ENCODE results near the gene PDCL2. TPM values are rescaled to one million over a fixed set of nuclear protein-coding genes. Genes with fewer than 3 reads are reported as not detected.

PDCL2 gene
- total and polyA plus RNA-seq, 9 of the 15 experiments (the other 6 are each of a cell fraction or from before 2014, with no cell fraction given), result 0.62 to 2.5 (median 1.2) TPM

DNA sequence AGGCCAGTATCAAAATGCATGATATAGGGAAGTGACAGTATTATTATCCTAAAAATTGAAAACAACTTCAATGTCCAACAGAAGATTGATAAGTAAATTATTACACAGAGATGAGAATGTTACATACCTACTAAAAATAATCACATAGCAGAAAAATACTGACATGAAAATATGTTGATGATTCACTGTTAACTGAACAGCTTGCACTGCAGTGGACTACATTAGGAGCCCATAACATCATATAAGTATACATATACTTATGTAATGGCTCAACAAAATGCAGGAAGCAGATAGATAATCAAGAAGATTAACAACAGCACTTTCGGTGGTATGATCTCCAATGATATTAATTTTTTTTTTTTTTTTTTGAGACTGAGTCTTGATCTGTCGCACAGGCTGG is 52.4 kb downstream of the PDCL2 start (continued):
- TF ChIP-seq, protein P1, sequence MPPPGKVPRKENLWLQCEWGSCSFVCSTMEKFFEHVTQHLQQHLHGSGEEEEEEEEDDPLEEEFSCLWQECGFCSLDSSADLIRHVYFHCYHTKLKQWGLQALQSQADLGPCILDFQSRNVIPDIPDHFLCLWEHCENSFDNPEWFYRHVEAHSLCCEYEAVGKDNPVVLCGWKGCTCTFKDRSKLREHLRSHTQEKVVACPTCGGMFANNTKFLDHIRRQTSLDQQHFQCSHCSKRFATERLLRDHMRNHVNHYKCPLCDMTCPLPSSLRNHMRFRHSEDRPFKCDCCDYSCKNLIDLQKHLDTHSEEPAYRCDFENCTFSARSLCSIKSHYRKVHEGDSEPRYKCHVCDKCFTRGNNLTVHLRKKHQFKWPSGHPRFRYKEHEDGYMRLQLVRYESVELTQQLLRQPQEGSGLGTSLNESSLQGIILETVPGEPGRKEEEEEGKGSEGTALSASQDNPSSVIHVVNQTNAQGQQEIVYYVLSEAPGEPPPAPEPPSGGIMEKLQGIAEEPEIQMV (tag; conservative IDR thresholded peaks at IDR 0.05; ENCODE audit: low read depth), result no peak
- TF ChIP-seq TAL1 (IDR thresholded peaks at IDR 0.05) (no peak), ZC3H11A (IDR thresholded peaks at IDR 0.05; ENCODE audit: low read depth, low read length) (no peak), ZNF282 (CRISPR knock-in tag; IDR thresholded peaks at IDR 0.05) (no peak), ZKSCAN1 (IDR thresholded peaks at IDR 0.05; ENCODE audit: low read depth, low read length) (no peak)
- TF ChIP-seq, protein P2, sequence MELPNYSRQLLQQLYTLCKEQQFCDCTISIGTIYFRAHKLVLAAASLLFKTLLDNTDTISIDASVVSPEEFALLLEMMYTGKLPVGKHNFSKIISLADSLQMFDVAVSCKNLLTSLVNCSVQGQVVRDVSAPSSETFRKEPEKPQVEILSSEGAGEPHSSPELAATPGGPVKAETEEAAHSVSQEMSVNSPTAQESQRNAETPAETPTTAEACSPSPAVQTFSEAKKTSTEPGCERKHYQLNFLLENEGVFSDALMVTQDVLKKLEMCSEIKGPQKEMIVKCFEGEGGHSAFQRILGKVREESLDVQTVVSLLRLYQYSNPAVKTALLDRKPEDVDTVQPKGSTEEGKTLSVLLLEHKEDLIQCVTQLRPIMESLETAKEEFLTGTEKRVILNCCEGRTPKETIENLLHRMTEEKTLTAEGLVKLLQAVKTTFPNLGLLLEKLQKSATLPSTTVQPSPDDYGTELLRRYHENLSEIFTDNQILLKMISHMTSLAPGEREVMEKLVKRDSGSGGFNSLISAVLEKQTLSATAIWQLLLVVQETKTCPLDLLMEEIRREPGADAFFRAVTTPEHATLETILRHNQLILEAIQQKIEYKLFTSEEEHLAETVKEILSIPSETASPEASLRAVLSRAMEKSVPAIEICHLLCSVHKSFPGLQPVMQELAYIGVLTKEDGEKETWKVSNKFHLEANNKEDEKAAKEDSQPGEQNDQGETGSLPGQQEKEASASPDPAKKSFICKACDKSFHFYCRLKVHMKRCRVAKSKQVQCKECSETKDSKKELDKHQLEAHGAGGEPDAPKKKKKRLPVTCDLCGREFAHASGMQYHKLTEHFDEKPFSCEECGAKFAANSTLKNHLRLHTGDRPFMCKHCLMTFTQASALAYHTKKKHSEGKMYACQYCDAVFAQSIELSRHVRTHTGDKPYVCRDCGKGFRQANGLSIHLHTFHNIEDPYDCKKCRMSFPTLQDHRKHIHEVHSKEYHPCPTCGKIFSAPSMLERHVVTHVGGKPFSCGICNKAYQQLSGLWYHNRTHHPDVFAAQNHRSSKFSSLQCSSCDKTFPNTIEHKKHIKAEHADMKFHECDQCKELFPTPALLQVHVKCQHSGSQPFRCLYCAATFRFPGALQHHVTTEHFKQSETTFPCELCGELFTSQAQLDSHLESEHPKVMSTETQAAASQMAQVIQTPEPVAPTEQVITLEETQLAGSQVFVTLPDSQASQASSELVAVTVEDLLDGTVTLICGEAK (IDR thresholded peaks at IDR 0.05), result no peak
- TF ChIP-seq, protein P2 (CRISPR knock-in tag; IDR thresholded peaks at IDR 0.05), result no peak

Data from K562 (cell line).